ENCODE results near the gene CD302. TPM values are rescaled to one million over a fixed set of nuclear protein-coding genes. Genes with fewer than 3 reads are reported as not detected.
"Not testable (repeated sequence)": the region's sequence is repeated elsewhere in the genome, so short reads cannot be mapped to it uniquely, and the experiment has no call there.

Gene CD302, protein sequence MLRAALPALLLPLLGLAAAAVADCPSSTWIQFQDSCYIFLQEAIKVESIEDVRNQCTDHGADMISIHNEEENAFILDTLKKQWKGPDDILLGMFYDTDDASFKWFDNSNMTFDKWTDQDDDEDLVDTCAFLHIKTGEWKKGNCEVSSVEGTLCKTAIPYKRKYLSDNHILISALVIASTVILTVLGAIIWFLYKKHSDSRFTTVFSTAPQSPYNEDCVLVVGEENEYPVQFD
- total RNA-seq: 10 to 100 TPM; 12.6 to 18.3 TPM
- long read RNA-seq, partial matches to known transcripts: 0 of 2 reads
- long read RNA-seq, other reads (novel, unspliced or antisense): 0 of 2 reads

GRCh38 chr2:159797543-159798375 lies at the start of gene CD302:
TSS of gene CD302 (minus strand) at chr2:159798208. CDS start at chr2:159798198, 10 bp downstream.
- intact Hi-C loops (cut with DNase I, micrococcal nuclease): no loop called here
- peak; percentile 82 for ATAC-seq
- peak; percentile 64 to 81 for DNase-seq

DNA sequence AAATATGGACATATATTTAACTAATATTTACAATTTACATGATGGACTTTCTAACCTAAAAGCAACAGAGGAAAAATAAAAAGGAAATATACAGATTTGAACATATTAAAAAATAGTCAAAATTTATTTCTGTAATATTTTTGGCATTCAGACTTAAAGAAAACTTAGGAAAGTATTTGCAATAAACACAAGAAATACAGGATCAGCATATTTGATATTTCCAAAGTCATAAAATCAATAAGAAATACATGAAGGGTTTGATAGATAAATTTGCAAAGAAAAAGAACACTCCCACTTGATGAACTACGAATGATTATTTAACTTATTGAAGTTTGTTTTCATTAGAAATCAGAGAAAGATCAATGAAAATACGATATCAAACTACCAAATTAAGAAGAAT lies 48.6 kb upstream of the CD302 start:
- ATAC-seq (no peak), DNase-seq (no peak)
- intact Hi-C loops (cut with DNase I, micrococcal nuclease): no loop called here

- ATAC-seq: no peak
- intact Hi-C loops (cut with DNase I, micrococcal nuclease): no loop called here
Measured at GRCh38 chr2:159840616-159841015, 42.6 kb upstream of the CD302 start.

DNA sequence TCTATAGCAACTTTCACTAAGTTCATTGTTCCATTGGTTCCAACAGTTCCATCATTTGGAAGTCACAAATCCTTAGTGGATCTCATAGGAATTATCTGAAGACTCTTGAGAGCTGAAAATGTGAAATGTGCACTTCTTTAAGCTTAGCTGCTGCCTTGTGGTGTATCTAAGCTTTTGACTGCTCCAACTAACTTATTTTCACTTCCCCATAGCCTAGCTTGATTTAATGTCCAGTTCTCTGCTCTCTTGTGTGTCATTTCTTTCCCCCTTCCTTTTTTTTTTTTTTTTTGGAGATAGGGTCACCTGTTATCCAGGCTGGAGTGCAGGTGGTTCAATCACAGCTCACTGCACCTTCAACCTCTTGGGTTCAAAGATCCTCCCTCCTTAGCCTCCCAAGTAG lies 34.9 kb upstream of the CD302 start:
- ATAC-seq (no peak), DNase-seq (no peak)
- intact Hi-C loops (cut with DNase I, micrococcal nuclease): no loop called here

More at GRCh38 chr2:159840616-159841015, 42.6 kb upstream of the CD302 start:
- no peak for DNase-seq

GRCh38 chr2:159832026-159832425 lies 34.0 kb upstream of the CD302 start:
- ATAC-seq: no peak

GRCh38 chr2:159829376-159829775 lies 31.4 kb upstream of the CD302 start:
- DNase-seq (no peak), ATAC-seq (no peak)
- intact Hi-C loops (cut with DNase I, micrococcal nuclease): no loop called here

More at GRCh38 chr2:159832026-159832425, 34.0 kb upstream of the CD302 start:
- no peak for DNase-seq
- intact Hi-C loops (cut with DNase I, micrococcal nuclease): no loop called here

DNA sequence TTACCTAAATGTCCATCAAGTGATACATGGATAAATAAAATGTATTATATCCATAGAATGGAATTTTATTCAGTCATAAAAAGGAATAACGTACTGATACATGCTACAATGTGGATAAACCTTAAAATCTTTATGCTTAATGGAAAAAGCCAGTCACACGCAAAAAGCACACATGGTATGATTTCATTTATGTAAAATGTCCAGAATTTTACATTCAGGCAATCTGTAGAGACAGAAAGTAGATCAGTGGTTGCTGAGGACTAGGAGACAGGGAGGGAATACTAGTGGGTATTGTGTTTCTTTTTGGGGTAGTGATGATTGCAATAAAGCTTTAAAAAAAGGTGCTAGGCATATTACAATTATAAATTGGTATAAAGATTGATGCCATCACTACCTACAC lies 30.7 kb upstream of the CD302 start:
- no peak for ATAC-seq
- no peak for DNase-seq

GRCh38 chr2:159822478-159822833 lies 24.4 kb upstream of the CD302 start:
- ATAC-seq: peak; percentile 6
- DNase-seq; intact Hi-C loops (cut with DNase I, micrococcal nuclease): not testable (repeated sequence)

More for the DNA sequence above, 30.7 kb upstream of the CD302 start:
- intact Hi-C loops (cut with DNase I, micrococcal nuclease): no loop called here

DNA sequence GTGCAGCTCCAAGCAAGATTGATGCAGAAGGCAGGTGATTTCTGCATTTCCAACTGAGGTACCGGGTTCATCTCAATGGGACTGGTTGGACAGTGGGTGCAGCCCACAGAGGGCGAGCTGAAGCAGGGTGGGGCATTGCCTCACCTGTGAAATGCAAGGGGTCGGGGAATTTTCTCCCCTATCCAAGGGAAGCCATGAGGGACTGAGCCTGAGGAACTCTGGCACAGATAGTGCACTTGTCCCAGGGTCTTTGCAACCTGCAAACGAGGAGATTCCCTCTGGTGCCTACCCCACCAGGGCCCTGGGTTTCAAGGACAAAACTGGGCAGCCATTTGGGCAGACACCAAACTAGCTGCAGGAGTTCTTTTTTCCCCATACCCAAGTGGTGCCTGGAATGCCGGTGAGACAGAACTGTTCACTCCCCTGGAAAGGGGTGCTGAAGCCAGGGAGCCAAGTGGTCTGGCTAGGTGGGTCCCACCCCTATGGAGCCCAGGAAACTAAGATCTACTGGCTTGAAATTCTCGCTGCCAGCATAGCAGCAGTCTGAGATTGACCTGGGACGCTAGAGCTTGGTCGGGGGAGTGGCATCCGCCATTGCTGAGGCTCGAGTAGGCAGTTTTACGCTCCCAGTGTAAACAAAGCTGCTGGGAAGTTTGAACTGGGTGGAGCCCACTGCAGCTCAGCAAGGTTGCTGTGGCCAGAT lies 23.9 kb upstream of the CD302 start:
- ATAC-seq (peak; percentile 99), DNase-seq (peak; percentile 69 to 75)
- intact Hi-C loops (cut with DNase I, micrococcal nuclease): not testable (repeated sequence)

- no peak for DNase-seq
- intact Hi-C loops (cut with DNase I, micrococcal nuclease): no loop called here
- no peak for ATAC-seq
Measured at GRCh38 chr2:159818940-159819339, 20.9 kb upstream of the CD302 start.

- intact Hi-C loops (cut with DNase I, micrococcal nuclease): no loop called here
- ATAC-seq (no peak), DNase-seq (no peak)
Measured at GRCh38 chr2:159817283-159817682, 19.3 kb upstream of the CD302 start.

DNA sequence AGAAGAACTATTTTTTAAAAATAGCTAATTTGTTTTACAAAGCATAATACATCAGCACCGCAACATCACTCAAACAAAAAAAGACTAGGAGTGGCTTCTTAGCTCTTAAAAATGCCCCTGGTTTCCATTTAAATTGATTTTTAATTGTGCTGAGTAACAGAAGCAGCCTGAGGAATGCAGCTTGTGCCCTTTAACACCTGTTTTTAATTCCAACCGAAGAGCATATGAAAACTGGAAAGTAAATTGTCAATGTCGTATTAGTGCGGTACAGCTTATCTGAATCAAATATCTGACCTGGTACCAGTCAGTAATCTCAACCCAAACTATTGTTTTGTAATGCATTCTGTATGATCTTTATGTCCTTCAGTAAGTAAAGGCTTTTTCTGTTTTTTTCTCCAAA lies 13.2 kb upstream of the CD302 start:
- no peak for DNase-seq
- intact Hi-C loops (cut with DNase I, micrococcal nuclease): no loop called here

GRCh38 chr2:159808032-159808425 lies 10.0 kb upstream of the CD302 start:
- ATAC-seq (no peak), DNase-seq (no peak)
- intact Hi-C loops (cut with DNase I, micrococcal nuclease): no loop called here

More for the DNA sequence above, 13.2 kb upstream of the CD302 start:
- ATAC-seq: no peak

DNA sequence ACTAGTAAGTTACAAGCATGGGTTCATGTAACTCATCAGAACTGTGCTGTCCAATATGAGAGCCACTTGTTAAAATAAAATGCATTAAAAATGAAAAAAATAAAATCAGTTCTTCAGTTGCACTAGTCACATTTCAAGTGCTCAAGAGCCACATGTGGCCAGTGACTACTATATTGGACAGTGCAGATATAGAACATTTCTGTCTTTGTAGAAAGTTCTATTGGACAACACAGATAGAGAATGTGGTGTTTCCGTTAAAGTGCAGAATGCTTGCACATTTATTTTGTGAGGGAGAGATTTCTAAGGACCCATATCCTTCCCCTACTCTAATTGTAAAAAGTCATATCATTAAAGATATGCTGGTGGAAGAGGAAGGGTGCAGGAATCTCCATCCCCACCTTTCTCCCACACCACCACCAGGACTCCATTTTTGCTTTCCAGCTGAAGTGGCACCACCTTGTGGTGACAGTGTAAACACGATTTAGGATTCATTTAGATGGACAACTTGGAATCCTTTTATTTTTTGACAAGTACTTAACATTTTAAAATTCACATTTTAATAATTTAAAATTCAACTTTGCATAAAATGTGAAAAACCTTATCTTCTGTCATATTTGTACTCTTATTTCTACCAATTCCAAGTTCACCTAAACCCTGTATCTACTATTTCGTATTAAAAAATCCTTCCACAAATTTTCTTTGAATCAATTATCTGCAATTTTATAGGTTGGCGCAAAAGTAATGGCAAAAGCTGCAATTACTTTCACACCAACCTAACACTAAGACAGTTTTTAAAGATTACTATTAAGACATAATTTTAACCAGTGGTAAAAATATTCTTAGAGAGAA lies 9.4 kb upstream of the CD302 start:
- intact Hi-C loops (cut with DNase I, micrococcal nuclease): no loop called here
- DNase-seq (peak in 1 of 2 donors; percentile 20), ATAC-seq (peak; percentile 64)

DNA sequence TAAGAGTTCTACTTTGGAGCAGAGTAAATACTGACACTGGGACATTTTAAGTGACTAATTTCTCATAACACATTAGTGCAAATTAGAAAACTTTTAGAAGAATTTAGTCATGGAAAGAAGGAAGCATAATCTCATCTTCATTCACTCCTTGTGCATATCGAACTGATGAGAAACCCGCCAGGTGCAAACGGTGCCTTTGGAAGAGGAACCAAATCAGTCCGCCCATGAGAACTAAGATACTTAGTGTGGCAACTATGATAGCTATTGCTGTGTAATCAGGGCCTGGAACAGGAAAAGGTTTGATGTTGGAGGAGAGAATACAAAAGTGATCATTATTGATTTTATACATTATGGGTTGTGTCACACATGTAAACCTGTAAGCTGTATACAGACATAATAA lies 6.9 kb upstream of the CD302 start:
- ATAC-seq (no peak), DNase-seq (no peak)
- intact Hi-C loops (cut with DNase I, micrococcal nuclease): no loop called here

DNA sequence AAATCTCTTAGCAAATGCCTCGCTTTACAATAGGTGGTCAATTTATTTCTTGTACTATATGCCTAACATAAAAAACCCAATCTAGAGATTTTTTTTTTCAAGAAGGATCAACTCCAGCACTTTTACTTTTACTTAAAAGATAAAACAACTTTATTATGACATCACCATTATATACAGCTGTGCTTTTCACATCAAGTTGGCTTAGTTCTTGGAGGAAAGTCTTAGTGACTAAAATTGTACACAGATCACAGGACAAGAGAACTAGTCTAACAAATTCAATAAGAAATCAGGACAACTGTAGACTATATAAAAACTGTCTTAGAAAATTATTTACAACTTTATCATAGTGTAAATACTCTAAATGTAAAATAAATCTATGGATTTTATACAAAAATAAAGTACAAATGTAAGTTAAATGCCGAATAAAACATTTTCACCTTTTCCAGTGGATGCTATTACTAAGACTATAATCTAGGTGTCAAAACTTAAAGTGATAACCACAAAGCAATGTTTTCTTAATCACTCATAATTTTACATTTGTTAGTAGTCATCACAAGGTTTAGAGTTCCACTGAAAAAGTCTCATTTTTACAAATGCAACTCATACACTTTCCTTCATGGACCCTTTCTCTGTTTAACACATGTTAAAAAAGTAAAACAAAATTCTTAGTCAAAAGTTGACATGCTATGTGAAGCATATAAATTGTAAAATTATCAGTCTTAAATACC lies 5.4 kb upstream of the CD302 start:
- intact Hi-C loops (cut with DNase I, micrococcal nuclease): no loop called here
- DNase-seq (no peak), ATAC-seq (no peak)

- intact Hi-C loops (cut with DNase I, micrococcal nuclease): no loop called here
- no peak for ATAC-seq
- DNase-seq: no peak
Measured at GRCh38 chr2:159802673-159803072, 4.7 kb upstream of the CD302 start.

DNA sequence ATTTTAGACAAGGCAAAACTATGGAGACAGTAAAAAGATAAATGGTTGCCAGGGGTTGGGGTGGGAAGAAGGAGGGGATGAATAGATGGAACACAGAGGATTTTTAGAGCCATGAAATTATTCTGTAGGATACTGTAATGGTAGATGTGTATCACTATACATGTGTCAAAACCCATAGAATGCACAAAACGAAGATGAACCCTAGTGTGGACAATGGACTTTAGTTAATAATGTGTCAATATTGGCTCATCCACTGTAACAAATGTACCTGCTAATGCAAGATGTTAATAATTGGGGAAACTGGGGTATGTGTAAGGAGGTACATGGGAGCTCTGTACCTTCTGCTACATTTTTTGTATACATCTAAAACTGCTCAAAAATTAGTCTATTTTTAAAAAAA lies 1.8 kb upstream of the CD302 start:
- ATAC-seq (no peak), DNase-seq (no peak)
- intact Hi-C loops (cut with DNase I, micrococcal nuclease): no loop called here
